Measurements from ENCODE around the gene GCNT1.

Gene GCNT1

DNA sequence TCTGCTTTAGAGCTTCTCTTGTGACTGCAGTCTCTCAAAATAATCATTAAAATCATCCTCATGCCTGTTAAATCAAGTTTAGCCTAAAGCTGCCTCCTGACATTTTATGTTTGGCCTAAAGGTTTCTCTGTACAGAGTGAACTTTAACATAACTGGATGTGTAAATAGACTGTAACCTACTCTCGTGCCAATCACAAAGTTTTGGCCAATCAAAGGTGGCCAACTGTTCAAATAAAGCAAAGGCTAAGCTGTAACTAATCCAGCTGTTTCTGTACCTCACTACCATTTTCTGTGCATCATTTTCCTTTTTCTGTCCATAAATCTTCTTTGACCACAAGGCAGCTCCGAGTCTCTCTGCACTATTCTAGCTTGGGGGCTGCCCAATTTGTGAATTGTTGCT lies 86.2 kb downstream of the GCNT1 start:
- no peak for DNase-seq

DNA sequence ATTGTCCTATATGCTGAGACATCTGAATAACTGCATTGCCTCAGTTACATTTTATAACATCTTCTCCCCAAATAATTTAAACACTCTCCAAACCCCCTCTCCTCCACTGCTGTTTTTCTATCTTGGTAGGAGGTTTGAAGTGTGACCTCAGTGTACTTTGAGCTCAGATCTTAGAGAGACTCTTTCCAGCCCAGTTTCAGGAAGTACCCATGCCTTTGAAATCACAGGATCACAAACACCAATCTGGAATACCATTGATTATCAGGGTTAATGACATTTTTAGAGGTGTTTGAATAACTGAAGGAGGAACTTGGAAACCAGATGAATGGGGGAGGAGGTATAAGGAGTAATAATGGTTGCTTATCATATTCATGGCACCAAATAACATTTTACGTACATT lies 93.2 kb downstream of the GCNT1 start:
- DNase-seq = no peak

DNA sequence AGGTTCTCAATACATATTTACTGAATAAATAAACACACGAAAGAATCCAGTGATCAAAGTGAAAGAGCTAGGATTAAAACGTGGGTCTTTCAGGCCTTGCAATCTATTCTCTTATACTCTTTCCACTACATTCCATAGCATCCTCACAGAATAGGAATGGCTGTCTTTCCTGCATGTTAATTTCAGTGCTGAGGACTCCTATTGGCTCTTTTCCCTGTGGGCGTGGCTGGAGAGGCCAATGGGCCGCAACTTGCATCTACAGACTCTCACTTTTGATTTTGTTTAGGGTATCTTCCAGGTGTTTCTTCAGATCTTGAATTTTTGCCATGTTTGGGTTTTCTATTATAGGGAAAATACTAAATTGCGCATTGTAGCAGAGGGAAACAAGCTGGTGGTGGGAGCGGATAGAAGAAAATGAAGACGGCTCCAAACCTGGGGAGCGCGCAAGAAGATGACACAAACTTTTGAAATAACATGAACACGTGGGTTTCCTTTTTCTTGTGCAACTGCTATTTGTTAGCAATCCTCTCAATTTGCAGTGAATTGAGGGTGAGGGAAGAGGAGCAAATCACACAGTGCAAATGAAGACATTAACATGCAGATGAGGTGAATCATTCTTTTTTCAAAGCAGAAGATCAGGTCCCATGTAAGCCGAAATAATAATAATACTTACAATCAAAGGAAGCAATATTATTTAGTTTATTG lies 93.9 kb downstream of the GCNT1 start:
- no peak for DNase-seq

DNA sequence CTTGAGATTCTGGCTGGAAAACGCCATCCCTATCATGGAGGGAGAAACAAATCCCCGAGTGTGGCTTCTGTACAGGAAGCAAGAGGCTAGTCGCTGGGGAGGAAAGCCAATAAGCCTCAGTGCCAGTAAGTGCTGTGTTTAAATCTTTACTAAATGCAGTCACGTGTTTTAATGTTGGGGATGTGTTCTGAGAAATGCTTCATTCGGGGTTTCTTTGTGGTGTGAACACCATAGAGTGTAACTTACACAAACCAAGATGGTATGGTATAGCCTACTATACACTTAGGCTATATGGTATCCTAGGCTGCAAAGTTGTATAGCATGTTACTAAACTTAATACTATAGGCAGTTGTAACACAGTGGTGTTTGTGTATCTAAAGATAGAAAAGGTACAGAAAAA lies 94.7 kb downstream of the GCNT1 start:
- DNase-seq = no peak
